HCT116 (cell line): ENCODE measurements around the gene AGAP1. TPM values are rescaled to one million over a fixed set of nuclear protein-coding genes. Genes with fewer than 3 reads are reported as not detected.

ENCODE experiments used
- ATAC-seq: fragments of 200-7000 bp; cut with Tn5 transposase; 2 replicates; pipeline ENCODE4 v1.9.1; 2020; ENCODE audit warnings: mild to moderate bottlenecking, moderate library complexity
- BruUV-seq: library from RNA; stranded (reverse); fragments of 400-500 nt; replicated peaks from 2 replicates; lab custom pipeline; 2021; lab: Mats Ljungman, UMichigan
- CTCF ChIA-PET: fragments of 300-600 bp; sonication (Branson Sonifier 250); formaldehyde crosslinking; loops from one replicate; lab custom pipeline; 2021; ENCODE audit warnings: antibody characterized with exemption; lab: Charles Lee
- POLR2A ChIA-PET: fragments of 300-600, 350-600 bp; sonication (Branson Sonifier 250); formaldehyde crosslinking; loops from one replicate; lab custom pipeline; 2021; ENCODE audit warnings: antibody characterized with exemption; lab: Charles Lee
- RAD21 ChIA-PET, 2 experiments: fragments of 300-600 bp; sonication (Branson Sonifier 250); formaldehyde crosslinking; loops; one replicate each; lab custom pipeline; 2023; ENCODE audit warnings: low total read pairs in 2 of 2; ENCODE audit not compliant: uncharacterized antibody in 2 of 2, unreplicated experiment in 2 of 2, low non-redundant PET in 1 of 2; lab: Charles Lee
- DNase-seq: peaks from one replicate; pipeline ENCODE4 v3.0.0-alpha.2; 2010; ENCODE audit warnings: low read depth, low spot score
- H2AFZ ChIP-seq: fragments of 200-600 bp; shearing (Covaris generic), sonication (generic); 2 replicates; pipeline ENCODE4 v1.6.1; 2017; ENCODE audit warnings: low read depth, mixed run types, mixed read lengths, antibody characterized with exemption, low read length; ENCODE audit not compliant: poor library complexity, severe bottlenecking
- H3K27ac ChIP-seq: 2 replicates; pipeline ENCODE4 v1.5.1; 2012; ENCODE audit warnings: low read depth, low read length
- H3K27me3 ChIP-seq: fragments of 200-600 bp; sonication (generic); 2 replicates; pipeline ENCODE4 v1.6.1; 2016; ENCODE audit warnings: mixed run types, low read length, mixed read lengths; ENCODE audit not compliant: insufficient read depth
- H3K36me3 ChIP-seq, 2 experiments: fragments of 200-500 bp in 1 of 2; fragments of 200-600 bp in 1 of 2; sonication (Bioruptor generic) in 1 of 2; sonication (generic) in 1 of 2; 2 replicates each; pipeline versions ENCODE4 v1.5.1 to v1.6.1; 2014 to 2016; ENCODE audit warnings: low read length in 2 of 2, inconsistent platforms in 1 of 2, mixed read lengths in 1 of 2, mixed run types in 1 of 2; ENCODE audit not compliant: insufficient read depth in 2 of 2, control insufficient read depth in 1 of 2
- H3K4me1 ChIP-seq, 2 experiments: fragments of 200-600 bp in 1 of 2; sonication (generic) in 1 of 2; 2 replicates each; pipeline versions ENCODE4 v1.5.1 to v1.6.1; 2012 to 2017; ENCODE audit warnings: low read length in 2 of 2, inconsistent platforms in 1 of 2, mild to moderate bottlenecking in 1 of 2, mixed read lengths in 1 of 2, mixed run types in 1 of 2, moderate library complexity in 1 of 2; ENCODE audit not compliant: insufficient read depth in 2 of 2, control insufficient read depth in 1 of 2
- H3K4me2 ChIP-seq: fragments of 200-600 bp; sonication (generic); 2 replicates; pipeline ENCODE4 v1.6.1; 2017; ENCODE audit warnings: mixed run types, low read length, mixed read lengths
- H3K4me3 ChIP-seq, 2 experiments: fragments of 200-600 bp in 1 of 2; sonication (generic) in 1 of 2; replicated peaks in 1 of 2; 2 replicates each; pipeline ENCODE4 v1.5.1; 2011 to 2016; ENCODE audit warnings: low read length in 2 of 2, control low read depth in 1 of 2, low read depth in 1 of 2, mild to moderate bottlenecking in 1 of 2, mixed read lengths in 1 of 2, mixed run types in 1 of 2
- H3K79me2 ChIP-seq: fragments of 200-600 bp; sonication (generic); 2 replicates; pipeline ENCODE4 v1.6.1; 2017; ENCODE audit warnings: mild to moderate bottlenecking, mixed run types, low read length, moderate library complexity, mixed read lengths; ENCODE audit not compliant: insufficient read depth
- H3K9ac ChIP-seq: fragments of 200-600 bp; sonication (generic); 2 replicates; pipeline ENCODE4 v1.6.1; 2016; ENCODE audit warnings: low read length, mixed read lengths
- H3K9me2 ChIP-seq: fragments of 200-600 bp; sonication (generic), shearing (Covaris generic); 2 replicates; pipeline ENCODE4 v1.6.1; 2017; ENCODE audit warnings: mixed run types, mild to moderate bottlenecking, moderate library complexity; ENCODE audit not compliant: insufficient read depth
- H3K9me3 ChIP-seq, 2 experiments: fragments of 200-500 bp in 1 of 2; fragments of 200-600 bp in 1 of 2; sonication (Bioruptor generic) in 1 of 2; sonication (generic) in 1 of 2; 2 replicates each; pipeline ENCODE4 v1.6.1; 2014 to 2017; ENCODE audit warnings: low read length in 2 of 2, mixed read lengths in 2 of 2, inconsistent platforms in 1 of 2, low read depth in 1 of 2, mild to moderate bottlenecking in 1 of 2, mixed run types in 1 of 2, moderate library complexity in 1 of 2; ENCODE audit not compliant: control insufficient read depth in 1 of 2, insufficient read depth in 1 of 2
- H4K20me1 ChIP-seq: fragments of 200-600 bp; sonication (generic), shearing (Covaris generic); 2 replicates; pipeline ENCODE4 v1.6.1; 2017; ENCODE audit warnings: mixed run types, mild to moderate bottlenecking, moderate library complexity; ENCODE audit not compliant: insufficient read depth
- POLR2A ChIP-seq: IDR thresholded peaks from 2 replicates; pipeline ENCODE4 v1.7.0; 2011; ENCODE audit warnings: borderline replicate concordance; ENCODE audit not compliant: insufficient read depth, insufficient read length; ENCODE audit errors: extremely low read depth
- intact Hi-C: fragments of 100-400 bp; cut with micrococcal nuclease; formaldehyde crosslinking; loops from 2 replicates; pipeline ENCODE4 v1.10.0; 2022
- total RNA-seq: library from RNA; stranded (reverse); gene quantifications from one replicate; pipeline ENCODE4 v1.2.1, GENCODE V29; 2021; ENCODE audit not compliant: unreplicated experiment
- TF ChIP-seq, protein P1 (sequence below), 3 experiments: fragments of 200-600 bp in 1 of 3; sonication (generic) in 1 of 3; IDR thresholded peaks in 2 of 3; conservative IDR thresholded peaks in 1 of 3; 2 replicates each; pipeline ENCODE4 v1.5.1; 2012 to 2017; ENCODE audit warnings: low read depth in 2 of 3, low read length in 2 of 3, antibody characterized with exemption in 1 of 3, borderline replicate concordance in 1 of 3, control low read depth in 1 of 3, mild to moderate bottlenecking in 1 of 3, mixed read lengths in 1 of 3, mixed run types in 1 of 3, moderate library complexity in 1 of 3; ENCODE audit not compliant: insufficient read depth in 1 of 3

Gene AGAP1
- total RNA-seq, 1 experiment from 2014 or later: 43.8 TPM

DNA sequence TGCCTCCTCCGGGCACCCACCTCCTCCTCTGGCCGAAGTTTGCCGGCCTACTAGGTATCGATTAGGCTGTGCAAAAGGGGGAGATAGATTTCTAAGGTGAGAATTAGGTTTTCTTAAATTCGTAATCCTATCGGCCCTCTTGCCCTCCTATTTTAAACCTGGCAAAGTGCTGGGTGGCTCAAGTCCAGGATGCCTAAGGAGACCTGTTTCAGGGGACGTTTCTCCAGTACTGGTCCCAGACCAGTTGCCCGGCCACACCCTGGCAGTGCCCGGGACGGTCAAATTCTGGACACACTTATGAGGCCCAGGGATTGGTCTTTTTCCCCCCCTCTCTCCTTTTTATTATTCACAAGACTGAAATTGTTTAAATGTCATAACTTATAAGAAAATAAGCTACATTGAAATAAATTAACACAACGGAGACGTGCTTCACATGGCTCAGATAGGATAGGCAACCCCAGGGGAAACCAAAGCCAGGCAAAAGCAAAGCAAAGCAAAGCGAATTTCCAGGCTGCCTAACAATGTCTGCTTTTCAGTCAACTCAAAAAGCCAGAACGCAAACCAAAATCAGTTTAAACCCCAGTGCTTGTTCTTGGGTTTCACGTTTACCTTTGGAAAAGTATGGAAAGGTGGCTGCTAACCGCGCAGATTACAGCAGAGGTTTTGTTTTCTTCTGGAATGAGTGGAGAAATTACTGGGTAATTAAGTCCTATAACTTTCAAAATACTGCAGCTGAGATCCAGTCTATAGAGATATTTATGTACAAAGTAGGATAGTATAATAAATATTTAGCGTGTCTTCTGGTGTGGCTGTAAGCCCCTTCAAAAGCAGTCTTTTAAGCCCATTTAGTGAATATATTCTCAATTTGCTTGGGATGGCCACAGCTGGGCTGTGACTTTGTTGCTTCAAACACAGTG is 671.3 kb downstream of the AGAP1 start:
- Histone ChIP-seq H3K9me3 (no peaks in the 10 kb centered on the region), H2AFZ (no peak overlapping the region), H4K20me1 (no peaks in the 10 kb centered on the region), H3K9ac (peak overlapping the region; percentile 57), H3K27ac (peak overlapping the region; percentile 82; the same call in 1 of the 2 replicates), H3K4me3 (peak overlapping the region; percentile 51 to 63), H3K79me2 (peaks cover 21% of the 10 kb centered on the region), H3K4me2 (peak overlapping the region; percentile 79), H3K4me1 (peaks cover 0 to 27% of the 10 kb centered on the region in 2 experiments; a peak in 1 of 4 replicates), H3K27me3 (no peaks in the 10 kb centered on the region), H3K36me3 (peaks cover 0 to 6% of the 10 kb centered on the region in 2 experiments; a peak in 1 of 4 replicates), H3K9me2 (no peaks in the 10 kb centered on the region)
- ATAC-seq (no peak), DNase-seq (no peak)
- intact Hi-C loops: no loop called here
- CTCF ChIA-PET: interaction anchor here (0.9 kb wide), 1 partner anchor 13 kb away, joined by 3 read pairs; no protein-coding TSS in a partner anchor
- POLR2A ChIA-PET: no interaction called here
- RAD21 ChIA-PET: no interaction called here
- BruUV-seq: no TSS peak
- TF ChIP-seq, protein P1, sequence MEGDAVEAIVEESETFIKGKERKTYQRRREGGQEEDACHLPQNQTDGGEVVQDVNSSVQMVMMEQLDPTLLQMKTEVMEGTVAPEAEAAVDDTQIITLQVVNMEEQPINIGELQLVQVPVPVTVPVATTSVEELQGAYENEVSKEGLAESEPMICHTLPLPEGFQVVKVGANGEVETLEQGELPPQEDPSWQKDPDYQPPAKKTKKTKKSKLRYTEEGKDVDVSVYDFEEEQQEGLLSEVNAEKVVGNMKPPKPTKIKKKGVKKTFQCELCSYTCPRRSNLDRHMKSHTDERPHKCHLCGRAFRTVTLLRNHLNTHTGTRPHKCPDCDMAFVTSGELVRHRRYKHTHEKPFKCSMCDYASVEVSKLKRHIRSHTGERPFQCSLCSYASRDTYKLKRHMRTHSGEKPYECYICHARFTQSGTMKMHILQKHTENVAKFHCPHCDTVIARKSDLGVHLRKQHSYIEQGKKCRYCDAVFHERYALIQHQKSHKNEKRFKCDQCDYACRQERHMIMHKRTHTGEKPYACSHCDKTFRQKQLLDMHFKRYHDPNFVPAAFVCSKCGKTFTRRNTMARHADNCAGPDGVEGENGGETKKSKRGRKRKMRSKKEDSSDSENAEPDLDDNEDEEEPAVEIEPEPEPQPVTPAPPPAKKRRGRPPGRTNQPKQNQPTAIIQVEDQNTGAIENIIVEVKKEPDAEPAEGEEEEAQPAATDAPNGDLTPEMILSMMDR (IDR thresholded peaks at IDR 0.05 in 2 of 3, conservative IDR thresholded peaks at IDR 0.05 in 1 of 3; ENCODE audit: borderline replicate concordance in 1 of 3, insufficient read depth in 1 of 3, low read depth in 2 of 3, low read length in 2 of 3): no peak
- no peak for TF ChIP-seq POLR2A
- TF ChIP-seq, all 23 proteins: peak for 0
